MV-4-11 (cell line): Measurements from ENCODE around the gene LSAMP.
"Not testable (repeated sequence)": the region's sequence is repeated elsewhere in the genome, so short reads cannot be mapped to it uniquely, and the experiment has no call there.

Source experiments
- DNase-seq: peaks from one replicate; lab custom pipeline; 2025; lab: John Stamatoyannopoulos, UW

Gene LSAMP

DNA sequence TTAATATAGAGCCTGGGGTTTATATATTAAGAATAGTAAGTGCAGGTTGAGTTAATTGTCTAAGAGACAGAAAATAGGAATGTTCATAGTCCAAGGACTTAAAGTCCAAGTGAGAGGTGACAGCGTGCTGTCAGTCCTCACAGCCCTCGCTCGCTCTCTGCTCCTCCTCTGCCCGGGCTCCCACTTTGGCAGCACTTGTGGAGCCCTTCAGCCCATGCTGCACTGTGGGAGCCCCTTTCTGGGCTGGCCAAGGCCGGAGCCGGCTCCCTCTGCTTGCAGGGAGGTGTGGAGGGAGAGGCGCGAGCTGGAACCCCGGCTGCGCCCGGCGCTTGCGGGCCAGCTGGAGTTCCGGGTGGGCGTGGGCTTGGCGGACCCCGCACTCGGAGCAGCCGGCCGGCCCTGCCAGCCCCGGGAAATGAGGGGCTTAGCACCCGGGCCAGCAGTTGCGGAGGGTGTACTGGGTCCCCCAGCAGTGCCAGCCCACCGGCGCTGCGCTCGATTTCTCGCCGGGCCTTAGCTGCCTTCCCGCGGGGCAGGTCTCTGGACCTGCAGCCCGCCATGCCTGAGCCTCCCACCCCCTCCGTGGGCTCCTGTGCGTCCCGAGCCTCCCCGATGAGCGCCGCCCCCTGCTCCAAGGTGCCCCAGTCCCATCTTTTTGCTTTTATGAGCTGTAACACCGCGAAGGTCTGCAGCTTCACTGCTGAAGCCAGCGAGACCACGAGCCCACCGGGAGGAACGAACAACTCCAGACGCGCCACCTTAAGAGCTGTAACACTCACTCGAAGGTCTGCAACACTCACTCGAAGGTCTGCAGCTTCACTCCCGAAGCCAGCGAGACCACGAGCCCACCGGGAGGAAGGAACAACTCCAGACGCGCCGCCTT is 653.8 kb downstream of the LSAMP start:
- not testable (repeated sequence) for DNase-seq

DNA sequence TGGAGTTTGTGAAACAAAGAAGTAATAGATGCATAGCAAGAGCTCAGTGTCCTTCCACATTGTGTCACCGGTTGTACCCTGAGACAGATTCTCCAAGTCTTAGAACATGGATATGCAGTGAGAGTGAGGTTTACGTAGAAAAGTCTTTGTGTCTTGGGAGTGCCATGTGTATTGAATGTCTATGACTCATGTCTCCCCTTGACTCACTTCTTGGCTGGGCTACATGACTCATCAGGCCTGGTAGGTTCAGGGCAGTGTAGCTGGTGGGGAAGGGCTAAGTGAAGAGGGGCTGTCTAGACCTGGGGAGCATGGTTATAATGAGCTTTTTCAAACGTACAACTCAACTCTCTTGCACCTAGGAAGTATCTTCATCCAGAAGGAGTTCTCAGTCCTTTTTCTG is 654.5 kb downstream of the LSAMP start:
- DNase-seq: peak; percentile 12

DNA sequence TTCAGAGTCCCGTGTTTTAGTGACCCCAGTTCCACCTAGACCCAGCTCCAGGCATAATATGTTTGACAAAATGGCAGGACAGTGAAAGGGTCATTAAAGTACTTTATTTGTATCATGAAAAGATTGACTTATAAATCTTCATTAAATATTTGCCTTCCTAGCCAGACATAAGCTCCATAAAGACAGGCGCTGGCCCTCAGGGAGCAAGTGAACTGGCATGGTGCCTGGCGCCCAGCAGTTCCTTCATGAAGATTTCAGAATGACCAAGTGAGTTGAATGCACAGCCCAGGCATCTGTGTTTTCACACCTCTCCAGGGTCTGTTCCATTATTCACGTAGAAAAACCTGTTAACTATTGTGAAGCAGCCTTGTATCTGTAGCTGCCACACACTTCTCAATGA is 655.8 kb downstream of the LSAMP start:
- no peak for DNase-seq

DNA sequence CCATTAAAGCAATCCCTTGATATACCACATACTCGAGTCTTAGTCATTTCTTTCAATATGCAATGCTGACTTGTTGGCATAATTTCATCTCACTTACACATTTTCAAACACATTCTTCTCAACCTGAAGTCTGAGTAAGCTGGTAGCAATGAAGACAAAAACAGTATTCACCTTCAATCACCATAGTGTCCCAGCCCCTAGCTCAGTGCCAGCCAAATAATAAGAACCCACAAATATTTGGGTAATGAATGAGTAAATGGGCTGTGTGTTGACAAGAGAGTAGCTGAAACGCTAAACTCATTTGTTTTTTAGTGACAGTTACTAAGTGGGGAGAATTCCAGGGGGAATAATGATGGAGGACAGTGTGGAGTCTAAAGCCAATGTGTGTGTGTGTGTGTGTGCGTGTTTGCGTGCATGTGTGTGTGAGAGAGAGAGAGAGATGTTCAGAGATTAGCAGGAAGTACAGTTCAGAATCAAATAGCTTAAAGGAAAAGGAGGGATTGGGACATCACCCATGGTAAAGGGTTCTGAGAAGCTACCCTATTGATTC is 656.3 kb downstream of the LSAMP start:
- DNase-seq: no peak

DNA sequence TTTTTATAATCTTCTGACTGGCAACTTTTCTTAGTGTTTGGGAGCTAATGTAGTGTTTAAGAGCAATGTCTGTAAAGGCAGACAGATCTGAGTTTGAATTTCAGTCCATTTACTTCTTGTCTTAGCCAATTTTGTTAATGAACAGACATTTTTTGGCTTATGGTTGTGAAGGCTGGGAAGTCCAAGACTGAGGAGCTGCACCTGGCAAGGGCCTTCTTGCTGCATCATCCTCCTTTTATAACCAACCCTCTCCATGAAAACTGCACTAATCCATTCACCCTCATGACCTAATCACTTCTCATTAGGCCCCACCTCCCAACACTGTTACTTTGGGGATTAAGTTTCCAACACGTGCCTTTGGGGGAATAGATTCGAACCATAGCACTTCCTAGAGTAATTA is 657.5 kb downstream of the LSAMP start:
- DNase-seq: no peak

DNA sequence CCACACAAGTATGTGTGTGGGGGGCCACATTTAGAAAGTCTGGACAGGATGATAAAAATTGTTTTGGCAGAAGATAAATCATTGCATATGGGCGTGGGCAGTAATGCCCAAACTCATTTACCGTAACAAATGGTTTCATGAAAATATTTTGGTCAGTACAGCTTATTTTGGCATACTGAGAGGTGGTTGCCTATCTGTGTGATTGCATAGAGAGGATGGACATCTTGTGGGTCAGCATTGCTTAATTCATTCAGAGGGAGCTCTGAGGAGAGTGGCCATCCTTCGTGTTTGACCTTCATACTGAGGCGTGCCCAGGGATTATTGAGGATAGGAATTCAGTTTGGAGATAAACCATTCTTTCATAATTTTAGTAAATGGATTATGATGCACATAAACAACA is 659.5 kb downstream of the LSAMP start:
- no peak for DNase-seq

DNA sequence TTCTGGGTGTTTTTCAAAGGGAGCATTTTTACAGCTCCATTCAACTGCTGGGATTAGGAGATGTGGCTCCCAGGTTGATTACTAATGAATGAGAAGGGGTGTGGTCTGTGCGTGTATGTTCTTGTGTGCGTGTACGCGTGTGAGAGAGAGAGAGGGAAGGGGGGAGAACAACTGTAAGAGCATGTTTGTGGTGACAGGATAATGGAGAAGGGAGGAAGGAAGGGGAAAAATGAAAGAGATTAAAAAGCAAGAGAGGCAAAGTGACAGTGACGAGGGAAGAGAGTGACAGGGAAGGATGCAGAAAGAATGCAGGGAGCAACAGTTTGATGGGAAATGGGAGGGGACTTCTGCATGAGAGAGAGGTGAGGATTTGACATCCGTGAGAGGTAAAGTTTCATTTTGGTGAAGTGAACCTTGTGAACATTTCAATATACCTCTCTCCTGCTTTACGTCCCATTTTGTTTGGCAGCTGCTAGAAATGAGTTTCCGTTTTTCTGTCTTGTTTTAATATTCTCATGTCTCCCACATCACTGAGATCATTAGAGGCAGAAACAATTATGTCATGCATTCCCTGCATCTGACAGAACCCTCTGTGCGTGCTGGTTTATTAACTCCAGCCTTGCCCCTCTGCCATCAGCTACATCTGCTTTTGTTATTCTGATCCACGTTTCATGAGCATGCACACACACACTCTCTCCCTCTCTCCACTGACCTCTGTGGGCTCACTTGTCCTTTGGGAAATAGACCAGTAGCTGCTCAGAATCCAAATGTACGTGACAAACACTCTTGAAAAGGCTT is 660.3 kb downstream of the LSAMP start:
- no peak for DNase-seq

DNA sequence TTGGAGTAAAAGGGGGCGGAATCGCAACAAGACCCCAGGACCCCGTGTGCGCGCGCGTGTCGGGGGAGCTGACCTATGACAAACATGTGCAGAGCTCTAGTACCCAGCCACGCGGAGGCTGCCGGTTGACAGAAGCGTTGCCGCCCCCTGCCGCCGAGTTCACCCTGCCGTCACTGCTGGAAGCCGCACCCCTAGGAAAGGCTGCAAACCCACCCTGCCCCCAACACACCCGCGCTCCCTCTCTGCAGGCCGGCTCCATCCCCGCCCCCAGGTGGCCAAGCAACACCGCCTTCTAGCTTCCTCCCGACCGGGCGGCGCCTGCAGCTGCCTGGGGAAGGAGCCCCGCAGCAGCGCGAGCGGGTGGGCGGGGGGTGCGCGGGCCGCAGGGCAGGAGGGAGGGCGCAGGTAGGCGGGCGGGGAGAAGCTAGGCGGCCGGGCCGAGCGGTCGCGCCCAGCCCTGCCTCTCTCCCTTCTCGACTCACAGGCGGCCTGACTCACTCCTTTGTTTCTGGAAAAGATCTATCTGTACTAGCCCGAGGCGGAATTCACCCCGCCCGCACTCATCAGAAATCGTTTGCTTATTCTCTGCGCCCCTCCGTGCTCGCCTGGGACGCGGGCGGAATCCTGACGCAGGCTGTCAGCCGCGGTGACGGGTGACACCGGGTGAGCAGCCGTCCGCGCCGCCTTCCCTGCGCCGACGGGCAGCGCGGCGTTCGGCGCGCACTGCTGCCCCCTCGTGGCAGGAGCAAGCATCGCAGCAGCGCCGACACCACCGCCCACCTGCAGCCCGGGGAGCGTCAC is 661.1 kb downstream of the LSAMP start:
- peak; percentile 46 for DNase-seq

DNA sequence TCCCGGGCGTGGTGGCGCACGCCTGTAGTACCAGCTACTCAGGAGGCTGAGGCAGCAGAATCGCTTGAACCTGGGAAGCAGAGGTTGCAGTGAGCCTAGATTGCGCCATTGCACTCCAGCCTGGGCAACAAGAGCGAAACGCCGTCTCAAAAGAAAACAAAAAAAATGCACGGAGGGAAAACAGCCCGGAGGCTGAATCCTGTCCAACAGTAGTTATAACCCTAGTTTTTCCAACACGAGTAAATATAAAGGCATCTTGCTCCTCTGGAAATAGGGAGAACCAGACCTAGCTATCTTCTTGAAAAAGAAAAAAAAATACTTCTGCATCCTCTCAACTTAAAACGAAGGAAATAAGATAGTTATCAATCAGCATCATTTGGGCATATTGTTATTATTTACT is 661.9 kb downstream of the LSAMP start:
- DNase-seq: not testable (repeated sequence)

DNA sequence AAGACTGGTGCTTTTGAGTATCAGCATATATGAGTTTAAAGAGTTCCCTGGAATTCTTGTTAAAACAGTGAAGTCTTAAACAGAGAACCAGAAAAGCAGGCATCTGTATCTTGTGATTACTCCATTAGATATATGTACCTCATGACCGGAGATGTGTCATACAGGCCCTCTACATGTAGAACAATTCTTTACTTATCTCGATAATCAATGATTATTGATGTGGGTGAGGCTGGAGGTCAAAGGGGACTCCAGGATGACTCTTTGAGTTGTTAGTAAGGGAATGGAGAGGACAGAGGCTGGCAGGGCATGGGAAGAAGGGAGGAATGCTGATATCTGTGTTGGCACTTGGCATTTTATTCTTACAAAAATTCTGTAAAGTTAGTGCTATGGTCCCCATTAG is 666.3 kb downstream of the LSAMP start:
- no peak for DNase-seq

DNA sequence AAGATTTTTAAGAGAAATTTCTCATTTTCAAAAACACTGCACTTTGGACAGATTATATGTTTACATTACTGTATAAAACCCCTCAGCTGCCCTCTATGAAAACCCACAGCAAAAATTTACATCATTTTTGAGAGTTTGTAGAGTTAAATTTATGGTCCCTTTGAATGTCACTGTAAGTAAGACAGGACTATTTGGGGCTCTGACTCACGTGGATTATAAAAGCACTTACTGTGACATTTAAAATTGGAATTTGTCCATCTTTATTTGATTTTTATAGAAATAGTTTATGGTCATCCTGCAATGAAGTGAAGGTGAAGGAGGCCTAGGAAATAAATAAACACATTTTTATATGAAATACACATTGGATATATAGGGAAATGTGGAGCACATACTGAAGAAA is 672.3 kb downstream of the LSAMP start:
- DNase-seq: no peak

DNA sequence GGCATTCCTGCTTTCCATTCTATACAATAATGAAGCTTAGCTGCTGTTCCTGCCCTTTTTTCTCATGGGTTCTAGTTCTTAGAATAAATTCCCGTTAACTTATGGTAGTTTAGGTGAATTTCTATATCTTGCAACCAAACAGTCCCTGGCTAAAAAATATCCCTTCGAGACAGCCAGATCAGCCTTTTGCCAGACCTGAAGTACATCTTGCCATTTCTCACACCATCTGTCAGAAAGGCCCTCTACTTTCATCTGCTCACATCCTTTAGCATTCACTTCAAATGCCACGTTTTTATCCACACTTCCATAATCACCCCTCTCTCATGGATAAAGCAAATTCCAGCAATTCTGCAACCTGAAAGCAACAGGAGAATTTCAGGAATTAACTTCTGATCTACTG is 676.6 kb downstream of the LSAMP start:
- no peak for DNase-seq

DNA sequence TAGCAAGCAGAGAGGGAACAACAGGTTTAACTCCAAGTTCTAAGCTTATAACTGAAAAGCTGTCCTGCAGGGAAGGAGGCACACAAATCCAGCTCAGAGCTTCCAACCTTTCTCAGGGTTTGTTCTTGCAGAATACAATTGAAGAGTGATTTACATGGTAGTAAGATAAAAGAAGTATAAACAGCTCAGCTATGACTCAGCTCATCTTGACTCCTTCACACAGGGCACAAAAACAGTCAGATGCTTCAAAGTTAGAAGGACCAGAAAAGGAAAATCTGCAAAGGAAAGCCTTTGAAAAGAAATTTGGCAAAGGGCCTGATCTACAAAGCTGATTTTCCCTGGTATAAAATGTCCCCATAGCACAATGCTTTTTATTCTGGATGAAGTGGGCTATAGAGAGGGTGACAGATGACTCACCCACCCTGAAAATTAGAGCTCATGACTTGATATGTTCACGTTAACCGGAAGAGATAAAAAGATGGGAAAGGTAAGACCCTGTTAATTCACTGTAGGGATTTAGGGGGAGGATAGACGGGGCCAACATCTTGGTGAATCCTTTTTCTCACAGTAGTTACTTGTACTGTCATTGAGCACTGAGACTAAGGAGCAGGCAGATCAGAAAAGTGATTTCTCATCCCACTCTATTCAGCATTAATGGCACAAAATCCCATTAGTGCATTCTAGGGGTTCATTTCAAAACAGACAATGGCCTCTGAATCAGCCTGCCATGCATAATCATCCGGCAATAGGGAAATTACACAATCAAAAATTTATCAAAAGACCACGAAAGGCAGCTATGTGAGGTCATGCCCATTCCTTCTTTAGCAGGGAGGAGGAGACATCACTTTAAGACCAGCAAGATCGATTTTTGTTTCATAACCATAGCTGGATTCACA is 678.5 kb downstream of the LSAMP start:
- no peak for DNase-seq

DNA sequence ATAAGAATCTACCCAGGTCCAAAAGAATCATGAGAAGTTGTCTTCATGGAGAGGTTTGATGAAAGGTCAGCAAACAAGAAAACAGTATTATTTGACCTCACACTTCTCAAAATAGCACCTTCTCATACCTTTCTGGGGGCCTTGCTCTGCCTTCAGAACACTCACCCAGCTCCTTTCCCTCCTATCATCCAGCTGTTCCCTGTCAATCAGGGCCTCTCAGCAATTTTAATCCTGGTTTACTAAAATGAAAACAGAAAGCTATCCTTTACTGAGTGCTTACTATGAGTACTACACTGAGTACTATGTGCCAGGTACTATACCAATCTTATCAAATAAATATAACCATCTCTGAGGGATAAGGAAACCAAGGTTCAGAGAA is 683.4 kb downstream of the LSAMP start:
- DNase-seq: no peak

DNA sequence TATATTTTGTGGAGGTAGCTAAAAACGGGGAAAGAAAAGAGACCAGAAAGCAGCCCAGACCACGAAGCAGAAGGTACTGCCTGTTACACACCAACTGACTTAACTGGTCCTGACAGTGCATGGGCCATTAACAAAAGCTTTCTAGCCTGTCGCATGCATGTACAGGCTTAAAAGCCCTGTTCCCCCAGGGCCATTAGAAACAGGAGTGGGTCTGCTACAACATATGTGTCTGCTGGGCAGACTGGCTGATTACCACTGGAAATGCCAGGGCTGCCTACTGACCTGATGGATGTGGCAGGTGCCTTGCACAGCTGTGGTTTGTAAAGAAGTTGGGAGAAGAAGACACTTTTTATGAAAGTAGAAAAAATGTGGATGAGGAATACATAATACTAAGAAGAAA is 684.6 kb downstream of the LSAMP start:
- no peak for DNase-seq

DNA sequence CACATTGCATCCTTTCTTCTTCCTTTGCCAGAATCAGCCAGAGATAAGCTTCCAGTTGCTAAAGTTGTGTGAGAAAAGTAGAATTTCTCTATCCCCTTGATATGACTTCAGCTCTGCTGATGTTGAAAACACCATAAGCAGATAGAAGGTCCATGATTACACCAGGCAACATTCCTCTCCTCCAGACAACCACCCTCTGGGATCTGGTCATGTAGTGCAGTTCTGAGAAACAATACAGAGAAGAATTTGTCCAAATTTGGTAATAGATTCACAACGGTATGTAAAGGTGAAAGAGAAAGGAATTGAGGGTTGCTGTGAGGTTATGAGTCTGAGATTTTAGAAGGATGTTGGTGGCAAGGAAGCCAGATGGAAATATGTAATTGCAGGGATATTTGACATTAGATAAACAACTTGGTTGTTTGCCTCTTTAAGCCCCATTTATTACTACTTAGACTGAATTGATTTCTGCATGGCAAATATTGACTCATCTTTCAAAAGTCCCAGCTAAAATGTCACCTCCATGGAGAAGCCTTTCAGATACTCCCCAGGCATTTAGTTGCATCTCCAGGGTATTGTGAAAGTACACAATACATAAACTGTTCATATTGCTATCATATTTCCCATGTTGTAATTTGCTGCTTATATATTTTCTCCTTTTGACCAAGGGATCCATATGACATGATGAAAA is 687.1 kb downstream of the LSAMP start:
- DNase-seq: no peak

DNA sequence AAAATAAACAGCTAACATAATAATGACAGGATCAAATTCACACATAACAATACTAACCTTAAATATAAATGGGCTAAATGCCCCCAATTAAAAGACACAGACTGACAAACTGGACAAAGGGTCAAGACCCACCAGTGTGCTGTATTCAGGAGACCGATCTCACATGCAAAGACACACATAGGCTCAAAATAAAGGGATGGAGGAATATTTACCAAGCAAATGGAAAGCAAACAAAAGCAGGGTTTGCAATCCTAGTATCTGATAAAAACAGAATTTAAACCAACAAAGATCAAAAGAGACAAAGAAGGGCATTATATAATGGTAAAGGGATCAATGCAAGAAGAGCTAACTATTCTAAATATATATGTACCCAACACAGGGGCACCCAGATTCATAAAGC is 692.3 kb downstream of the LSAMP start:
- DNase-seq: not testable (repeated sequence)
